ENCODE data around the gene TCF7.
"Not testable (repeated sequence)": the region's sequence is repeated elsewhere in the genome, so short reads cannot be mapped to it uniquely, and the experiment has no call there.

TCF7 gene

GRCh38 chr5:134146651-134147518, 32.4 kb downstream of the TCF7 start:
- DNase-seq: no peak

GRCh38 chr5:134148316-134148715, 33.8 kb downstream of the TCF7 start:
- DNase-seq: no peak

GRCh38 chr5:134148986-134149539, 34.6 kb downstream of the TCF7 start:
- no peak for DNase-seq

DNA sequence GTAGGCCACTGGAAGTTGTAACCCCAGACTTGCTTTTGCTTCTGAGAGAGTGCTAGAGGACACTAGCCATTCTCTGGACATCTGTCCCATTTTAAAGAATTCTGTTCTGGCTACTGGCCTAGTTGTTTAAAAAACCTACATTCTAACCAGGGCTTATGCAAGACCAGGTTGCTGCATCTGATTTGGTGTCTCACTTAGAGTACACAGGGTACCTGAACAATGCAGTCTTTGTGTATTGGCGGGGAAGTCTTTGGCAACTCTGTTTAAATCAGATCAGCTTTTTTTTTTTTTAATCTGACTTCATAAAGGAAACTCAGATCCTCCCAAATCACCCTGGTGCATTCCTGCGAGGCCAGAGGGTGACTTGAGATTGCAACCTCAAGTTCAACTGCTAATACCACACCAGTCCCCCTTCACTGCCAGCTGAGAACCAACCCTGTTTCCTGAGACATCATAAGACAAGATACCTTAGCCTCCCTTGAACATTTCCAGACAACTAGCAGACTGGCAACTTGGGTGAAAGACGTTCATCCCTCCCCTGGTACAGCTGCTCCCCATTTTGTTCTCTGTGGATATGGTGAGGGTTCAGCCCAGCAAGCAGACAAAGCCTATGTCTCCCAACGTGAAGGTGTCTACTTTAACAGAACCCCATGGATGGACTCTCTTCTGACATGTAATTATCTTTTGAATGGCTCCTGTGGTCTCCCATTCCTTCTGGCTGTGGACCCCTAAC, 35.3 kb downstream of the TCF7 start:
- DNase-seq: no peak

DNA sequence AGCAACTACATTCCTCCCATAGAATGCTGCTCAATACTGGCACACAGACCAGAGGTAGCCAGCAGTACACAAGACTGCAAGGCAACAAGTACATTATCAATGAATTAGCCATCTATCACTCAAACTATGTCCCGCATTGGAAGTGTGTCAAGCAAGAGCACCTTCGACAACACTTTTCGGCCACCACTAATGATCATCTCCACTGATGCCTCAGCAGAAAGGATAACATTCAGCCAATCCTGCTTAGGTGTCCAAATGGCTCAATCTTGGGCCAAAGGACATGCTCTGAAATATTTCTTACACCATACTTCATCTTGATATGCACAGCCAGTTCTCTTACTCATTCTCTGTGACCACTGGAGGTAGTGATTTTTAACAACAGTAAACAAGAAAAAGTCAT, 37.2 kb downstream of the TCF7 start:
- no peak for DNase-seq

GRCh38 chr5:134152173-134152832, 37.8 kb downstream of the TCF7 start:
- not testable (repeated sequence) for DNase-seq

GRCh38 chr5:134153241-134153640, 38.8 kb downstream of the TCF7 start:
- no peak for DNase-seq

- no peak for DNase-seq
These were observed 39.2 kb downstream of the TCF7 start for GRCh38 chr5:134153657-134154056.

GRCh38 chr5:134161513-134162395, 47.3 kb downstream of the TCF7 start:
- DNase-seq: no peak

- DNase-seq: no peak
These were observed 48.1 kb downstream of the TCF7 start for GRCh38 chr5:134162592-134162991.

DNA sequence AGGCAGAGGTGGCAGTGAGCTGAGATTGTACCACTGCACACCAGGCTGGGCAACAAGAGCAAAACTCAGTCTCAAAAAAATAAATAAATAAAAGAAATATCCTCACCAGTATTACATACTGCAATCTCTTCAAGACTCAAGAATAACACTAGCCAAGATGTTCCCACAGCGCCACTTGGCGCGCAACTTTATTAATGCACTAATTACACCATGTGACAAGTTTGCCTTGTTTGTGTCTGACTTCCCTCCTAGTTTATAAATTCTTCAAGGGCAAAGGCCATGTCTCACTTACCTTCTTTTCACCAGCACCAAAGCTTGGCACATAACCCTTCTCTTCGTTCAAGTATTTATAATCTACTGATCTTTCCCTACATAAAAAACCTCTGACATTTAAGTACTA, 57.5 kb downstream of the TCF7 start:
- no peak for DNase-seq

- no peak for DNase-seq
These were observed 60.7 kb downstream of the TCF7 start for GRCh38 chr5:134174841-134175839.

DNA sequence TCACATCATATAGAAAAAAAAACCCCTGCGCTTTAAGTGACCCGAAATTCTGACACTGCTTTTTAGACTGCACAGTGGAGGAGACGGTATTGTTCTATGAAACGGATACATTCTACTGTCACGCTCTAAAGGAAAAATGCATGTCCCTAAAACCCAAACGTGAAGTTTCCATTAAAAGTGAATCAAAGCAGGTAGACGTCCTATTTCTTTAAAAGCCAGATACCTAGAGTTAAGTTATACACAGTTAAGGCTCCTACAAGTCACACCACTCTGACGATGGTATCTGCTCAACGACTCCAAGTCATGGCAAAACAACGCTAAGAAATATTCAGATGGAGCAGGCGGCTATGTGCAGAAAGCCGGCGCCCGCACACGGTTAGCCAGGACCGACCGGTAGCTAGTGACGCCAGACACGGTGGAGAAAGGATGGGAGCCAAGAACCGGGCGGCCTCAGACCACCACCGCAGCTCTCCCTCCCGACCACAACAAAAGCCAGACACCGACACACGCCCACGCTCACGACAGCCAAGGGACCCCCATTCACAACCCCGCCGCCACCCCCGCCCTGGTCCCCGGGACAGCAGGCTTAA, 61.5 kb downstream of the TCF7 start:
- no peak for DNase-seq

GRCh38 chr5:134176511-134177368, 62.3 kb downstream of the TCF7 start, which contains the start of gene SKP1:
Gene SKP1 (minus strand): TSS chr5:134176950. CDS start chr5:134174022, 2,928 bp downstream.
- peak; percentile 96 for DNase-seq

GRCh38 chr5:134177369-134178095, 63.1 kb downstream of the TCF7 start:
- DNase-seq: no peak

GRCh38 chr5:134178096-134178419, 63.6 kb downstream of the TCF7 start:
- DNase-seq: no peak

DNA sequence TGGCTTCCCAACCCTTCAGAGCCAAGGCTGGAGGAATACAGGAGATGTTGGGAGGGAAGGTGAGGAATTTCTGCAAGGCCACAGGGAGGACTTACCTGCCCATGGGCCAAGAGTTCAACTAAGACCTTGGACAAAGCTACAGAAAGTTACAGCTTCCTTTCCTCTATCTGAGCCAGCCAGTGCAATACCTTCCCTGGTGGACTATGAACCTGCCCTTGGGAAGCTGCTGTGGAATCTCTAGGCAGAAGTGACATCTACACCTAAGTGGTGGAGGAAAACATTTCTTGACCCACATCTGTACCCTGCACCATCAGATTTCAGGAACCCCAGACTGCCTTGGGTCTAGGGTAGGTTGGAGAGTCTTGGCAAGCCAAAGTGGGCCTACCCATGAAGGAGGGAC, 69.0 kb downstream of the TCF7 start:
- no peak for DNase-seq

DNA sequence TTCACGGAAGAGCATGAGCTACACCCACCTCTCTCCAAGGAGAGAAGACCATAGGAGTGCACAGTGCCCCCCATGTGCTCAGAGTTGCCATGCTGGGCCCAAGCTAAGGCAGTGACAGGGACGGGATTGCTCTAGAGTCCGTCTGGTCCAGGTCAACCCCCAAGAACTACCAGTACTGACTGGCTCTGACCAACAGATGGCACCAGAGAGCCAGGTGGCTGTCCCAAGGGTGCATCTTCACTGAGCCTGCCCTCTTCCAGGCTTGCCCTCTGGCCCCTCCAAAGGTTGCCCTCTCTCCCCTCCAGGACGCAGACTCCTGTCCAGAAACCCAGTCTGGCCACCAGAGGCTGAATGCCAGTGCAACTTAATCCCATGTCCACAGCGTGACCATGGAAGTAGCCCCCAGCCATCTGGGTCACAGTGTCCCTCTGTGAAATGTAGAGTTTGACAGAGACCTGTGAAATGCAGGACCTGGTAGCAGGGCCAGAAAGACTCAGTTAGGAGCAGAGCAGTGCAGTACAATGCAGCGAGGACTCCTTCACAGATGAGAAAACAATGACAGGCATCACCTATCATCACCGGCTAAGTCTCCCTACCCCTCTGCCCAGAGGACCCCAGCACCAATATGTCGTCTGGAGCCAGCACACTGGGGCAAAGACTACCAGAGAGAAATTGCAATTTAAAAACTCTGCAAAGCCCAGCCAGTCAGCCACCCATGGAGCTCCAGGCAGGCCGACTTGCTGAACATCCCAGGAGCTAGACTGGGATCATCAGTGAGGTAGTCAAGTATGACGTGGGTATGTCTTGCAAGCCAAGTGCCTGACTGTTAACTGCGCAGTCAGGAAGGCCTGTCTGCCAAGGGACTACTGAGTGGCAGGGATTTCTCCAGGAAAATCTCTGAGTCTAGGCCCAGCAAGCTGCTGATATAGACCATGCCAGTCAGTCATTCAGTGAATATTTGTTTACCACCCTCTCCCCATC, 70.0 kb downstream of the TCF7 start:
- DNase-seq: peak; percentile 89

All from activated CD8-positive, alpha-beta memory T cell treated with anti-CD3 and anti-CD28 coated beads, Interleukin-2, amount 50 U/mL, for 48 hours (primary cell).